Activated naive CD8-positive, alpha-beta T cell treated with anti-CD3 and anti-CD28 coated beads, Interleukin-2, amount 50 U/mL, for 16 hours (primary cell): Measurements from ENCODE around the gene OBP2B.
"Not testable (repeated sequence)": the region's sequence is repeated elsewhere in the genome, so short reads cannot be mapped to it uniquely, and the experiment has no call there.

Source experiments
- DNase-seq: peaks from one replicate; pipeline ENCODE4 v3.0.0-alpha.2; 2020; ENCODE audit warnings: low read depth, low spot score

The OBP2B gene

GRCh38 chr9:133208880-133209300 lies at the start of gene OBP2B:
Gene OBP2B (minus strand): TSS chr9:133209250. CDS start chr9:133209199, 51 bp downstream.
- not testable (repeated sequence) for DNase-seq

GRCh38 chr9:133258061-133259015 lies 49.3 kb upstream of the OBP2B start:
- DNase-seq: no peak

GRCh38 chr9:133257465-133257956 lies 48.5 kb upstream of the OBP2B start:
- no peak for DNase-seq

- DNase-seq: no peak
These were observed 47.6 kb upstream of the OBP2B start for GRCh38 chr9:133256686-133257091.

- DNase-seq: no peak
These were observed 47.0 kb upstream of the OBP2B start for GRCh38 chr9:133256136-133256461.

- no peak for DNase-seq
These were observed 46.5 kb upstream of the OBP2B start for GRCh38 chr9:133255371-133256135.

- DNase-seq: no peak
These were observed 45.4 kb upstream of the OBP2B start for GRCh38 chr9:133254471-133254870.

GRCh38 chr9:133253268-133253667 lies 44.2 kb upstream of the OBP2B start:
- no peak for DNase-seq

GRCh38 chr9:133252301-133253020 lies 43.4 kb upstream of the OBP2B start:
- DNase-seq: no peak

- no peak for DNase-seq
These were observed 42.7 kb upstream of the OBP2B start for GRCh38 chr9:133251773-133252172.

- DNase-seq: not testable (repeated sequence)
These were observed 42.2 kb upstream of the OBP2B start for GRCh38 chr9:133251221-133251620.

GRCh38 chr9:133250741-133251170 lies 41.7 kb upstream of the OBP2B start:
- no peak for DNase-seq

- DNase-seq: no peak
These were observed 40.3 kb upstream of the OBP2B start for GRCh38 chr9:133249337-133249736.

- DNase-seq: no peak
These were observed 39.8 kb upstream of the OBP2B start for GRCh38 chr9:133248726-133249295.

GRCh38 chr9:133247632-133248031 lies 38.6 kb upstream of the OBP2B start:
- DNase-seq: no peak

- DNase-seq: no peak
These were observed 37.9 kb upstream of the OBP2B start for GRCh38 chr9:133246991-133247390.

- no peak for DNase-seq
These were observed 37.5 kb upstream of the OBP2B start for GRCh38 chr9:133246562-133246961.

- no peak for DNase-seq
These were observed 33.9 kb upstream of the OBP2B start for GRCh38 chr9:133242991-133243390.

- no peak for DNase-seq
These were observed 33.2 kb upstream of the OBP2B start for GRCh38 chr9:133242241-133242640.

- DNase-seq: no peak
These were observed 30.6 kb upstream of the OBP2B start for GRCh38 chr9:133239533-133240090.
